ENCODE data around the gene PPP6R1.

DNA sequence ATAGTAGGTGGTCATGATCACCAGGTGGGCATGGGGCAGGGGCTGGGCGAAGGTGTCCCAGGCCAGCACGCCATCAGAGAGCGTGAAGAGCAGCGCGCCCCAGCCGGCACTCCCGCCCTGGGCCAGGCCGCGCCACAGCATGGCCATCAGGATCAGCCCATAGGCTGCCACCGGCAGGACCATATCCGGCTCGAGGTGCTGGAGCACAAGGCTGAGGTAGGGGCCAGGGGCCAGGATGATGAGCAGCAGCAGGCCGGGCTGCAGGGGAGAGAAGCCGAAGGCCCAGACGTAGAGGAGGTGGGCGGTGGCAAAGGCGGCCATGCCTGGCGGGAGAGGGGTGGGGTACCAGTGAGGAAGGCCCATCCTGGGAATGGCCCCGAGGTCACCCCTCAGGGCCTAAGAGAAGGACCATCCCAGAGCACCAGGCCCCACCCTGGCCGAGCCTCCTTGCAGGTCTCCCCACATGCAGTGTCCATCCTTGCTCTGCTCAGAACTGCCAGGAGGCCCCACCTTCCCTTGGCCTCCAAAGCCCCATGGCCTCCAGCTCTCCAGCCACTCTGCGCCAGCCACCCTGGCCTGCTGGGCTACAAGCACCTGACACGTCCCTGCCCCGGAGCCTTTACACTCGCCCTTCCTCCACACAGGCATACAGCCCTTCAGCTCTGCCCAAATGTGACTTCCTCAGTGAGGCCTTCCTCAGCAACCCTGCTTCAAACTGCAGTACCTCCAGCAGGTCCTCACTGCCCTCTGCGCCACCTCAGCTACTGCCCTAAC is 31.4 kb downstream of the PPP6R1 start:
- TF ChIP-seq, protein P1, sequence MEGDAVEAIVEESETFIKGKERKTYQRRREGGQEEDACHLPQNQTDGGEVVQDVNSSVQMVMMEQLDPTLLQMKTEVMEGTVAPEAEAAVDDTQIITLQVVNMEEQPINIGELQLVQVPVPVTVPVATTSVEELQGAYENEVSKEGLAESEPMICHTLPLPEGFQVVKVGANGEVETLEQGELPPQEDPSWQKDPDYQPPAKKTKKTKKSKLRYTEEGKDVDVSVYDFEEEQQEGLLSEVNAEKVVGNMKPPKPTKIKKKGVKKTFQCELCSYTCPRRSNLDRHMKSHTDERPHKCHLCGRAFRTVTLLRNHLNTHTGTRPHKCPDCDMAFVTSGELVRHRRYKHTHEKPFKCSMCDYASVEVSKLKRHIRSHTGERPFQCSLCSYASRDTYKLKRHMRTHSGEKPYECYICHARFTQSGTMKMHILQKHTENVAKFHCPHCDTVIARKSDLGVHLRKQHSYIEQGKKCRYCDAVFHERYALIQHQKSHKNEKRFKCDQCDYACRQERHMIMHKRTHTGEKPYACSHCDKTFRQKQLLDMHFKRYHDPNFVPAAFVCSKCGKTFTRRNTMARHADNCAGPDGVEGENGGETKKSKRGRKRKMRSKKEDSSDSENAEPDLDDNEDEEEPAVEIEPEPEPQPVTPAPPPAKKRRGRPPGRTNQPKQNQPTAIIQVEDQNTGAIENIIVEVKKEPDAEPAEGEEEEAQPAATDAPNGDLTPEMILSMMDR (conservative IDR thresholded peaks at IDR 0.05): no peak
- no peak for TF ChIP-seq EZH2 (IDR thresholded peaks at IDR 0.05; ENCODE audit: low read depth)
